Psoas muscle (tissue), 8 donors: ENCODE measurements around the gene WDR91. TPM values are rescaled to one million over a fixed set of nuclear protein-coding genes. Genes with fewer than 3 reads are reported as not detected.

Source experiments
- ATAC-seq, 4 donors: fragments of 200-7000 bp; cut with Tn5 transposase; one replicate each; pipeline ENCODE4 v1.9.1; 2020; ENCODE audit warnings: moderate library complexity in 3 of 4, mild to moderate bottlenecking in 2 of 4
- DNase-seq, 2 donors: peaks; one replicate each; pipeline ENCODE4 v3.0.0-alpha.2; 2020
- H3K27ac ChIP-seq: fragments of 200-600 bp; one replicate; pipeline ENCODE4 v1.8.0; 2022
- H3K27me3 ChIP-seq, 3 donors: fragments of 200-600 bp in 1 of 3; one replicate each; pipeline versions ENCODE4 v1.6.1 to v1.8.0; 2013 to 2022; ENCODE audit warnings: low read length in 2 of 3, mild to moderate bottlenecking in 2 of 3, moderate library complexity in 1 of 3; ENCODE audit not compliant: insufficient read depth in 3 of 3
- H3K36me3 ChIP-seq, 2 donors: fragments of 200-600 bp in 1 of 2; one replicate each; pipeline versions ENCODE4 v1.6.1 to v1.8.0; 2013 to 2022; ENCODE audit warnings: low read depth in 1 of 2, mild to moderate bottlenecking in 1 of 2, moderate library complexity in 1 of 2; ENCODE audit not compliant: insufficient read depth in 1 of 2
- H3K4me1 ChIP-seq: fragments of 200-600 bp; one replicate; pipeline ENCODE4 v1.8.0; 2022
- H3K4me3 ChIP-seq: fragments of 200-600 bp; one replicate; pipeline ENCODE4 v1.8.0; 2022; ENCODE audit warnings: mild to moderate bottlenecking
- H3K9me3 ChIP-seq: fragments of 200-600 bp; one replicate; pipeline ENCODE4 v1.8.0; 2022
- WGBS, 3 donors: extraction: QIAGEN DNeasy Blood & Tissue Kit; methylation state at CpG; one replicate each; pipeline versions ENCODE4 v1.1.6 to v1.1.7; 2013; 5-methylcytosine and 5-hydroxymethylcytosine counted together
- intact Hi-C, 2 donors: fragments of 100-400 bp; cut with DNase I; formaldehyde crosslinking; loops; one replicate each; pipeline versions ENCODE4 v1.11.0 to v1.14.2; 2022
- polyA plus RNA-seq, 3 donors: library from polyadenylated mRNA; stranded (reverse); fragments of 200-250 nt; gene quantifications; one replicate each; pipeline ENCODE4 v1.2.3, GENCODE V29; 2013
- total RNA-seq, 4 donors: library from RNA; stranded (reverse); fragmentation: NEBNext Ultra II Directional in 2 of 4; extraction: Animal tissue kit (Norgen Biotek cat#: 25700) in 2 of 4; gene quantifications; one replicate each; pipeline versions ENCODE4 v1.2.1 to v1.2.4, GENCODE V29; 2021 to 2023
- TF ChIP-seq, protein P1 (sequence below): fragments of 200-600 bp; IDR thresholded peaks from one replicate; pipeline ENCODE4 v1.8.0; 2022; ENCODE audit warnings: antibody characterized with exemption
- donor health status: healthy with polysubstance abuse.
- donor health status: DM: no; HTN: no; CAD: no; lungs with moderate emphysema.
- donor health status: Bipolar disorder and iron deficiency.
- donor health status: healthy.
- donor health status: DM: yes; HTN: yes; CAD: no.
- donor health status: DM: no; HTN: no; CAD: no.
- donor health status: DM: no; HTN: no; CAD: no.
- donor health status: DM: yes; HTN: yes; CAD: no.

WDR91 gene
- total and polyA plus RNA-seq, 7 donors = 2.7 to 23.6 (median 4.8) TPM

- DNase-seq (peak; percentile 65 to 84), ATAC-seq (peak in 3 of 4 donors; percentile 1 to 18 (median 6))
- H3K9me3 ChIP-seq = no peaks in the 10 kb centered on the region
- intact Hi-C loops = loop anchor here (2.0 to 10.0 kb wide), 5 partner anchors 19 to 633 kb away; partner anchors contain the start of genes AGBL3 (in 2 of the 2), AKR1B15 (in 1 of the 2) and TMEM140 (in 1 of the 2)
- peak overlapping the region; percentile 100 for H3K27ac ChIP-seq
- H3K36me3 ChIP-seq = peaks cover 0 to 34% of the 10 kb centered on the region in 2 donors
- H3K27me3 ChIP-seq = no peaks in the 10 kb centered on the region
- H3K4me3 ChIP-seq = peak overlapping the region; percentile 97
- 35 to 63% (median 60%) methylated on average over 6 to 9 of the region's 9 CpGs for WGBS, 3 donors
- TF ChIP-seq, protein P1, sequence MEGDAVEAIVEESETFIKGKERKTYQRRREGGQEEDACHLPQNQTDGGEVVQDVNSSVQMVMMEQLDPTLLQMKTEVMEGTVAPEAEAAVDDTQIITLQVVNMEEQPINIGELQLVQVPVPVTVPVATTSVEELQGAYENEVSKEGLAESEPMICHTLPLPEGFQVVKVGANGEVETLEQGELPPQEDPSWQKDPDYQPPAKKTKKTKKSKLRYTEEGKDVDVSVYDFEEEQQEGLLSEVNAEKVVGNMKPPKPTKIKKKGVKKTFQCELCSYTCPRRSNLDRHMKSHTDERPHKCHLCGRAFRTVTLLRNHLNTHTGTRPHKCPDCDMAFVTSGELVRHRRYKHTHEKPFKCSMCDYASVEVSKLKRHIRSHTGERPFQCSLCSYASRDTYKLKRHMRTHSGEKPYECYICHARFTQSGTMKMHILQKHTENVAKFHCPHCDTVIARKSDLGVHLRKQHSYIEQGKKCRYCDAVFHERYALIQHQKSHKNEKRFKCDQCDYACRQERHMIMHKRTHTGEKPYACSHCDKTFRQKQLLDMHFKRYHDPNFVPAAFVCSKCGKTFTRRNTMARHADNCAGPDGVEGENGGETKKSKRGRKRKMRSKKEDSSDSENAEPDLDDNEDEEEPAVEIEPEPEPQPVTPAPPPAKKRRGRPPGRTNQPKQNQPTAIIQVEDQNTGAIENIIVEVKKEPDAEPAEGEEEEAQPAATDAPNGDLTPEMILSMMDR = no peak
- peaks cover 59% of the 10 kb centered on the region for H3K4me1 ChIP-seq
Measured at GRCh38 chr7:135168001-135168400, 43.3 kb downstream of the WDR91 start.

DNA sequence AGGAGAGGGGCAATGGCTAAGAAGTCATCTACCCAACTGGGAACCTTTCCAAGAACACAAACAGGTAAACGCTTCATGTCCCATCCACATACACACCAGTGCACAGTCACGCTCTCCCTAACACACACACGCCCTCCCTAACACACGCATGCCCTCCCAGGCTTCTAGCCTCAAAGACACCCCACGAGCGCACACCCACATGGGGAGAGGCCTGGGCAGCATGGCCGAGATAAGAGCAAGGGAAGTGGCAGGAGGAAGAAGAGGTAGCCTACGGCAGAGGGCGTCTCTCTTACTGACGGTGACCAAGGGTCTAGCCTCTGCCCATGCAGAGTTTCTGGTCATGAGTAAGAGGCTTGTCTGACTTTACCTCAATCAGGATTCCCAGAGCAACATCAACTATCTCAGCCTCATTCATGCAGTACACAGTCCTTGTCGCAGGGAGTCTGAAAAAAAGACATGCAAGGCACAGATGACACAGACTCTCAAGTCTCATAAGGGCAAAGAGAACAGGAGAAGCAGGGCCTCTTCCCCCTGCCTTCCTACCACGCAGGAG, 43.9 kb downstream of the WDR91 start:
- H3K9me3 ChIP-seq = no peaks in the 10 kb centered on the region
- H3K27me3 ChIP-seq = no peaks in the 10 kb centered on the region
- no peak for DNase-seq
- peaks cover 64% of the 10 kb centered on the region for H3K4me1 ChIP-seq
- WGBS, 3 donors = 76 to 86% (median 79%) methylated on average over 12 of the region's 12 CpGs
- peak overlapping the region; percentile 53 for H3K4me3 ChIP-seq
- H3K36me3 ChIP-seq = peaks cover 0 to 38% of the 10 kb centered on the region in 2 donors
- intact Hi-C loops = loop anchor here (10.0 kb wide), 3 partner anchors 183 to 633 kb away; partner anchors contain the start of genes AGBL3 (in 1 of the 2) and AKR1B15 (in 1 of the 2)
- no peak for ATAC-seq
- TF ChIP-seq, protein P1 = no peak
- H3K27ac ChIP-seq = peak overlapping the region; percentile 100

- DNase-seq (no peak), ATAC-seq (no peak)
- peaks cover 0 to 44% of the 10 kb centered on the region in 2 donors for H3K36me3 ChIP-seq
- WGBS, 3 donors = 67 to 77% (median 72%) methylated on average over 18 of the region's 18 CpGs
- H3K4me3 ChIP-seq = peak overlapping the region; percentile 53
- H3K9me3 ChIP-seq = no peaks in the 10 kb centered on the region
- intact Hi-C loops = loop anchor here (10.0 kb wide), 3 partner anchors 182 to 632 kb away; partner anchors contain the start of genes AGBL3 (in 1 of the 2) and AKR1B15 (in 1 of the 2)
- H3K4me1 ChIP-seq = peaks cover 73% of the 10 kb centered on the region
- H3K27me3 ChIP-seq = no peaks in the 10 kb centered on the region
- TF ChIP-seq, protein P1 = no peak
- H3K27ac ChIP-seq = peak overlapping the region; percentile 100
Measured at GRCh38 chr7:135166338-135166990, 44.9 kb downstream of the WDR91 start.

DNA sequence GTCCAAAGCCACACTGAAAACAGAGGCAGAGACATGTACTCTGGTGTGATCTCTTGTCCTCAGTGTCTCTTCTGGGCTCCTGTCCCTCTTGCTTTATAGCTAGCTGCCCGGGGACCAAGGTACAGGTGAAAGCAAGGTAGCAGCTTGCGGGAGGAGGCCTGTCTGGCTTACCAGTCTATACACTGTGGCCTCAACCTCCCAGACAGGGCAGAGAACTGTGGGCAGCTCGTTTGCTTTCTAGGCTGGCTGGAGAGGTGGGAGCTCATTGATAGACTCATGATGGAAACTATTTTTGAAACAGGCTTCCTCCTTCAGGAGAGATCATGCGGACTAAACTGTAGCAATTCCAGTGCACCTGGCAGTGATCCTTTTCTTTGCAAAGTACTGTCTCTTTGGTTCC, 45.5 kb downstream of the WDR91 start:
- peak overlapping the region; percentile 100 for H3K27ac ChIP-seq
- H3K36me3 ChIP-seq = peaks cover 0 to 47% of the 10 kb centered on the region in 2 donors
- no peaks in the 10 kb centered on the region for H3K9me3 ChIP-seq
- TF ChIP-seq, protein P1 = no peak
- no peaks in the 10 kb centered on the region for H3K27me3 ChIP-seq
- DNase-seq (no peak), ATAC-seq (no peak)
- H3K4me1 ChIP-seq = peaks cover 80% of the 10 kb centered on the region
- H3K4me3 ChIP-seq = peak overlapping the region; percentile 53
- intact Hi-C loops = loop anchor here (2.0 to 10.0 kb wide), 4 partner anchors 17 to 631 kb away; partner anchors contain the start of genes AGBL3 (in 1 of the 2), AKR1B15 (in 1 of the 2) and TMEM140 (in 1 of the 2)
- 59 to 65% (median 60%) methylated on average over 4 of the region's 4 CpGs for WGBS, 3 donors
